Stimulated activated effector memory CD8-positive, alpha-beta T cell treated with anti-CD3 and anti-CD28 coated beads, Interleukin-12 subunit alpha, Interleukin-12 subunit beta, amount 100 ng/mL, for 72 hours (primary cell): Measurements from ENCODE around the gene DLG4.

Source experiments
- ATAC-seq: fragments of 150-1000 bp; cut with Tn5 transposase; 2 replicates; pipeline ENCODE4 v1.10.0; 2021
- DNase-seq, 2 donors: peaks; one replicate each; pipeline ENCODE4 v3.0.0; 2021 to 2022; ENCODE audit warnings: low spot score in 2 of 2
- H3K27ac Mint-ChIP-seq: one replicate; pipeline ENCODE4 v1.8.0; 2022; ENCODE audit warnings: mild to moderate bottlenecking, mixed read lengths
- H3K36me3 Mint-ChIP-seq: one replicate; pipeline ENCODE4 v1.8.0; 2022; ENCODE audit warnings: mild to moderate bottlenecking, mixed read lengths
- H3K4me1 Mint-ChIP-seq: one replicate; pipeline ENCODE4 v1.8.0; 2022; ENCODE audit warnings: mixed read lengths
- H3K4me3 Mint-ChIP-seq: one replicate; pipeline ENCODE4 v1.8.0; 2022; ENCODE audit warnings: mild to moderate bottlenecking, mixed read lengths
- H3K9me3 Mint-ChIP-seq: one replicate; pipeline ENCODE4 v1.8.0; 2022; ENCODE audit warnings: mixed read lengths

DLG4 gene

DNA sequence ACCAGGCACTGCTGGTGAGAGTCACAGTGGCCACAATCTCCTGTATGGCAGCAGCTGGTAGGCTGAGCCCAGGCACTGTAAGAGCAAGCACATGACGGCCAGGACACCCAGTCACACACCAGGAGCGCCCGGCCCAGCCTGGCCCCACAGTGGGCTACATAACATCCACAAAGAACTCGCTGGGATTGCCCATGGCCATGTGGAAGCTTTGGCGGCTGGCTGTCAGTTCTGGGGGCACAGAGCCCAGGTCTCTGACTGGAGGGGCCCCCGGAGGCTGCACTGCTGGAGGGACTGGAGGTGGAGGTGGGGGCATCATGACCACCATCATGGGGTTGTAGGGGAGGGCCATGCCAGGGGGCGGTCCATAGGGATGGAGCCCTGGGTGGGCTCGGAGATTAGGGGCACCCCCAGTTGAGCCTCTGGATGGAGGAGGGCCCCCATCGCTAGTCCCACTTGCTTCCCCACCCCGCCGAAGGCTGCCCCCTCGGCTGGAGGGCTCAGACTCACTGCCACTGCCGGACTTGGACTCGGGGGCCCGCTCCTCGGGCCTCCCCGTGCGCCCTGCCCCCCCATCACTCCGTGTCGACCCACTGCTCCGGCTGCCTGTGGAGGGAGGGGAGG lies 6.2 kb upstream of the DLG4 start:
- ATAC-seq (no peak), DNase-seq (no peak)
- Mint-ChIP-seq H3K4me3 (no peak overlapping the region), H3K36me3 (peaks cover 97% of the 10 kb centered on the region), H3K9me3 (no peaks in the 10 kb centered on the region), H3K4me1 (peaks cover 36% of the 10 kb centered on the region), H3K27ac (no peak overlapping the region)

DNA sequence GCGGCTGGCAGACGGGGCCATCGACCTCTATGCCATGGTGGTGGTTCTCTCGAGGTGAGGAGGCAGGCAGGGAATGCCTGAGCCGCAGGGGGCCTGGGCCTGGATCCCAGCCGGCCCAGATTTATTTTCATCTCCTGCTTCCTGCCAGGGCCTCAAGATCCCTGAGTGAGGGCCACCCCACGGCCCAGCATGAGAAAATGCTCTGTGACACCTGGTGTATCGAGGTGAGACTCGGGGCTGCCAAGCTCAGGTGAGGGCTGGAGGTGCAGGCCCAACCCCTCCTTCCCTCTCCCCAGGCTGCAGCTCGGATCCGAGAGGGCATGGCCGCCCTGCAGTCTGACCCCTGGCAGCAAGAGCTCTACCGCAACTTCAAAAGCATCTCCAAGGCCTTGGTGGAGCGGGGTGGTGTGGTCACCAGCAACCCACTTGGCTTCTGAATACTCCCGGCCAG lies 5.0 kb upstream of the DLG4 start:
- ATAC-seq, result no peak
- H3K9me3 Mint-ChIP-seq, result no peaks in the 10 kb centered on the region
- no peak for DNase-seq
- H3K36me3 Mint-ChIP-seq, result peaks cover 97% of the 10 kb centered on the region
- peaks cover 37% of the 10 kb centered on the region for H3K4me1 Mint-ChIP-seq
- no peak overlapping the region for H3K27ac Mint-ChIP-seq
- no peak overlapping the region for H3K4me3 Mint-ChIP-seq

DNA sequence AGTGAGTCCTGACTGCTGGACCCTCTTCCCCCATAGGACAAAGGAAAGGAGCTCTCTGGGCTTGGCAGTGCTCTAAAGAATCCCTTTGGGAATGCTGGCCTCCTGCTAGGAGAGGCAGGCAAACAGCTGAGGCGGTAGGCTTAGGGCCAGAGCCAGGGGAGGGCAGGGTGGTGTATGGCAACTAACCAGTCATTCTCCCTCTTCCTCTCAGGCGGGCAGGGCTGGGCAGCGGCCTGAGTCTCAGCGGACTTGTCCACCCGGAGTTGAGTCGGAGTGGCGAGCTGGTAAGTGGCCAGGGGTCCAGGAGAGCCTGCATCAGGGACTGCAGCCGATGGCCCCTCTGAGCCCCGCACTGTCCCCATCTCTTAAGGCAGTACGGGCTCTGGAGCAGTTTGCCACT lies 4.5 kb upstream of the DLG4 start:
- ATAC-seq (no peak), DNase-seq (no peak)
- H3K4me3 Mint-ChIP-seq, result no peak overlapping the region
- peaks cover 42% of the 10 kb centered on the region for H3K4me1 Mint-ChIP-seq
- peak overlapping the region; percentile 83 for H3K27ac Mint-ChIP-seq
- no peaks in the 10 kb centered on the region for H3K9me3 Mint-ChIP-seq
- H3K36me3 Mint-ChIP-seq, result peaks cover 96% of the 10 kb centered on the region

DNA sequence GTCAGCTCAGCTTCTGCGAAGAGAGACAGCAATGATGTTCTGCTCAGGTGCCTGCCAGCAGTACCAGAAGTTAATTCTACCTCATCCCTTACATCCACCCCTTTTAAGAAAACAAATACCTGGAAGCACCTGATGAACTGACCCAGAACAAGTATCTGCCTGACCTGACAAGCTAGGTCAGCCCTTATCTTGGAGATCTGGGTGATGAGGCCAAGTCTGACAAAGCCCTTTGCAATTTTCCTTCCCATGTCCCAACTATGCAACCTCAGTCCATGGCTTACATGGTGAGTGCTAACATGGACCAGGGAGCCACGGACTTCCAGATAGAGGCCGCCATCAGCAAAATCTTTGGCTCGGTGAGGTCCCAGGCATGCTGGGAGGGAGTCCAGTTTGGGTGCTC lies 3.7 kb upstream of the DLG4 start:
- Mint-ChIP-seq H3K27ac (peak overlapping the region; percentile 83), H3K36me3 (peaks cover 89% of the 10 kb centered on the region), H3K4me1 (peaks cover 49% of the 10 kb centered on the region), H3K4me3 (no peak overlapping the region), H3K9me3 (no peaks in the 10 kb centered on the region)
- ATAC-seq (no peak), DNase-seq (no peak)

DNA sequence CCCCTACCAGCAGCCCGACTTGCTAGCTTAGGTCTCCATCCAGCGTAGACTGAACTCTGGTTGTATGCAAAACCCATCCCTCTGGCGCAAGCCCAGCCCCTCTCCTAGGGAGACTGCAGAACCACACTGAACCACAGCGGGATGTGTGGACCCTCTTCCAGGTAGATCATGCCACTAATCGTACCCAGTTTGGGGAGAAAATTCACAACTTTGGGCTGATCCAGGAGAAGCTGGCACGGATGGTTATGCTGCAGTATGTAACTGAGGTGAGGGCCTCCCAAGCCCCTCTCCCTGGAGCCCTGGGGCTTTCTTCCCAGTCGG lies 3.3 kb upstream of the DLG4 start:
- Mint-ChIP-seq H3K36me3 (peaks cover 85% of the 10 kb centered on the region), H3K9me3 (no peaks in the 10 kb centered on the region), H3K4me1 (peaks cover 49% of the 10 kb centered on the region), H3K4me3 (no peak overlapping the region), H3K27ac (no peak overlapping the region)
- no peak for ATAC-seq
- no peak for DNase-seq

DNA sequence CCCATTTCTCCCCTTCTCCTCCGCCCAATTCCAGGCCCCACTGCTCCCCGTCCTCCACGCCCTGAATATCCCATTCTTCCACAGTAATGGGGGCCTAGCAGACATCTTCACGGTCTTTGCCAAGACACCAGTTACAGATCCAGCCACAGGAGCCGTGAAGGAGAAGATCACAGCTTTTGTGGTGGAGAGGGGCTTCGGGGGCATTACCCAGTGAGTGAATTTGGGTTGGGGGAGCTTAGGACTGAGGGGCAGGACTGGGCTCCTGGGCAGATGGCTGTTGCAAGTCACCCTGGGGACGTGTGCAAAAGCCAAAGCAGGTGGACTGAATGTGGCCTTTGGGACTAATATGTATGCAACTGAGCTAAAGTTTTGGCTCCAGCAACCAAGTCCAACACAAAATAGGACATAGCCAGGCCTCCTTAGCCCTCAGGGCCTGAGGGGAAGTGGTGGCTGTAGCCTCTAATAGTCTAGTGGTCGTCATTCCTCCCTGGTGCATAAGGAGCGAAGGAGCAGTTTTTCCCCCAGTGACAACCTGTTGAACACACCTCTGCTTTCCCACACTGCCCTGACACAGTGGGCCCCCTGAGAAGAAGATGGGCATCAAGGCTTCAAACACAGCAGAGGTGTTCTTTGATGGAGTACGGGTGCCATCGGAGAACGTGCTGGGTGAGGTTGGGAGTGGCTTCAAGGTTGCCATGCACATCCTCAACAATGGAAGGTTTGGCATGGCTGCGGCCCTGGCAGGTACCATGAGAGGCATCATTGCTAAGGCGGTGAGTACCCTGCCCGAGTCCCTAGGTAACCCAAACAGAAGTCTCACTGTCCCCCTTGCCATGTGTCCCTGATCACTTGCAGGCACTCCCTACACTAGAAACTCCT lies 2.7 kb upstream of the DLG4 start:
- no peak for ATAC-seq
- H3K4me3 Mint-ChIP-seq, result no peak overlapping the region
- DNase-seq, result no peak
- H3K36me3 Mint-ChIP-seq, result peaks cover 79% of the 10 kb centered on the region
- H3K27ac Mint-ChIP-seq, result peak overlapping the region; percentile 98
- H3K9me3 Mint-ChIP-seq, result no peaks in the 10 kb centered on the region
- peaks cover 45% of the 10 kb centered on the region for H3K4me1 Mint-ChIP-seq

DNA sequence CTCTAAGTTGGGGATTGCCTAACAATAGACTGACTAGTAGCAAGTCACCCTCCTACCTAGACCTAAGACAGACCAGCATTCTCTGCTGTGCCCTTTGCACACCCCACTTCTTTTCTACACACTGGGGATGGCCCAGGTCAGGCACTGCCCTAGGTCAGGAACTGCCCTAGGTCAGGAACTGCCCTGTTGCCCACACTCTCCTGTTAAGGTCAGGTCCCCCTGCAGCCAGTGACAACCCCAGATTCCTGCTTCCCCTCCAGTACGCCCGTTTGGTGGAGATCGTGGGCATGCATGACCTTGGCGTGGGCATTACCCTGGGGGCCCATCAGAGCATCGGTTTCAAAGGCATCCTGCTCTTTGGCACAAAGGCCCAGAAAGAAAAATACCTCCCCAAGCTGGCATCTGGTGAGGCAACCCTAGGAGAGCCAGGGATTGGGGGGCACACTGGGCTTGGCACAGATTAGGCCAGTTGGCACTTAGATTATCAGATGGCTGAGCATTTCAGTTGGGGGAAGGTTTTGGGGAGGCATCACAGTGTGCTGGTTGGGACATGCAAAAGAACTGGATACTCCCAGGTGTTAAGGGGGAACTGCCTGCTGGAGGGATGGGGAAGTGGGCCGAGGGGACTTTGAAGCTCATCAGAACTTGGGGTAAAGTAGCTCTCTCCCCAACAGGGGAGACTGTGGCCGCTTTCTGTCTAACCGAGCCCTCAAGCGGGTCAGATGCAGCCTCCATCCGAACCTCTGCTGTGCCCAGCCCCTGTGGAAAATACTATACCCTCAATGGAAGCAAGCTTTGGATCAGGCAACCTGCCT lies 1.8 kb upstream of the DLG4 start:
- H3K4me3 Mint-ChIP-seq, result peak overlapping the region; percentile 95

DNA sequence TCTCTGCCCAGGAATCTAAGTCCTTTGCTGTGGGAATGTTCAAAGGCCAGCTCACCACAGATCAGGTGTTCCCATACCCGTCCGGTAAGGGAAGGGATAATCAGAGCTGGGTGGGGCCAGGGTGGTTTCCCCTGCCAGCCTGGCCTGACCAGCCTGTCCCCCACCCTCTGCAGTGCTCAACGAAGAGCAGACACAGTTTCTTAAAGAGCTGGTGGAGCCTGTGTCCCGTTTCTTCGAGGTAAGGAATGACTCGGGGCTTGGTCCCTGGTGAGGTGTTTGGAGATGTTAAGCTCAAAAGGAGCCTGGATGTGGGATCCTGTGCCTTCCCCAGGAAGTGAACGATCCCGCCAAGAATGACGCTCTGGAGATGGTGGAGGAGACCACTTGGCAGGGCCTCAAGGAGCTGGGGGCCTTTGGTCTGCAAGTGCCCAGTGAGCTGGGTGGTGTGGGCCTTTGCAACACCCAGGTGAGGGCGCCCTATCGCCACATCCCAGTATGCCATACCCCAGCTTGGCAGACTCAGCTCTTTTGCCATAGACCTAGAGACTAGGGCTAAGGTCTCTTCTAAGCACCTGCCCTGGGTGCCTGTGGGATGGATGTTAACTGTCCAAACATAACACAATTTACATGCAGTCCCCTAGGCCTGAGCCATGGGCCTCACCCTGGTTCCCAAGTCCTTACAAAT lies 1.1 kb upstream of the DLG4 start:
- peaks cover 57% of the 10 kb centered on the region for H3K4me1 Mint-ChIP-seq
- peak; percentile 63 for ATAC-seq
- H3K36me3 Mint-ChIP-seq, result peaks cover 75% of the 10 kb centered on the region

More for the DNA sequence above, 1.8 kb upstream of the DLG4 start:
- DNase-seq (no peak), ATAC-seq (no peak)
- Mint-ChIP-seq H3K36me3 (peaks cover 74% of the 10 kb centered on the region), H3K9me3 (no peaks in the 10 kb centered on the region), H3K4me1 (peaks cover 49% of the 10 kb centered on the region), H3K27ac (peak overlapping the region; percentile 98)

DNA sequence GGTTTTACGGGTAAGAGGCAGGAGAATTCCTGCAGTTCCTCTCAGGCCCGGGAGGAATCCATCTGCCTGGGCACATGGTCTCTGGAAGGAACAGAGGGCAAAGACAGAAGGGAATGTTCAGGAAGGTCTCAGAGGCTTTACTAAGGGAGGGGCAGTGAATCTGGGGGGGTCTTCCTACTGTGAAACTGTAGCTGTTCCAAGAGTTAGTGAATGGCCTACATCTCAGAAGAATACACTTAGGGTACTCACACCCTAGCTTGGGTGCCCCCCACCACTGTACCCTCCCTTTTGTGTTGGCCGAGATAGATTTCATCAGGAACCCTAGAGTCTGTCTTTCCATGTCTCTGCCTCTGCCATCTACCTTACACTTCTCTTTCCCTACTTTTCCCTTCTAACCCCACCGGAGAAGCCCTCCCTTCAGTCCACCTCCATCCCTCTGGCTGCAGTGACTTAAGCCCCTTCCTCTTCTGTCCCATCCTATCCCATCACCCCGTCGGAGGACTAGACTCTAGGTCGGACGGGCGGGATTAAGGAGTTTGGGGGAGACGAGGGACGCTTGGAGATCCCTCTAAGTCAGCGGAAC lies 316 bp downstream of the DLG4 start:
- H3K27ac Mint-ChIP-seq, result peak overlapping the region; percentile 98
- no peaks in the 10 kb centered on the region for H3K9me3 Mint-ChIP-seq
- peak overlapping the region; percentile 95 for H3K4me3 Mint-ChIP-seq
- ATAC-seq, result no peak
- H3K4me1 Mint-ChIP-seq, result peaks cover 67% of the 10 kb centered on the region
- no peak for DNase-seq
- H3K36me3 Mint-ChIP-seq, result peaks cover 71% of the 10 kb centered on the region

More for the DNA sequence above, 1.1 kb upstream of the DLG4 start:
- peak overlapping the region; percentile 95 for H3K4me3 Mint-ChIP-seq
- no peaks in the 10 kb centered on the region for H3K9me3 Mint-ChIP-seq
- H3K27ac Mint-ChIP-seq, result peak overlapping the region; percentile 98
- DNase-seq, result peak; percentile 31 to 77

DNA sequence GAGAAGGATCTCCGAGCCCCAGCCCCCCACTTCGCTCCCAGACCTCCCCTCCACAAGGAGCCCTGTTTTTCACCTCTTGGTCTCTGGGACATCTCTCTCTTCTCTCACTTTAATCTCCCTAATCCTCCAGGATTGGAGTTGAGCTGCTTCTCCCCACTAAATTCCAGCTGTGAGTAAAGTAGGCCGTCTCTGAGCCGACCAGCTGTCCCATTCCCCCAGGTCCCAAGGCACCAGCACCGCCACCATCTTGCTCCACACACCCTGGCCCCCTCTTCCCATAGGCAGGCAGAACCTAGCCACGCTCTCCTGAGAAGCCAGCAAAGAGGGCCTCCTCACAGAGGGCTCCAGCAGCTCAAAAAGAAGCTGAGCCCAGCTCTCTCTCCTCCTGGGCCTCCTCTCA lies 878 bp downstream of the DLG4 start:
- peak overlapping the region; percentile 98 for H3K27ac Mint-ChIP-seq
- peaks cover 69% of the 10 kb centered on the region for H3K4me1 Mint-ChIP-seq
- H3K4me3 Mint-ChIP-seq, result peak overlapping the region; percentile 95
- peaks cover 71% of the 10 kb centered on the region for H3K36me3 Mint-ChIP-seq
- no peaks in the 10 kb centered on the region for H3K9me3 Mint-ChIP-seq
- DNase-seq, result no peak
- no peak for ATAC-seq

DNA sequence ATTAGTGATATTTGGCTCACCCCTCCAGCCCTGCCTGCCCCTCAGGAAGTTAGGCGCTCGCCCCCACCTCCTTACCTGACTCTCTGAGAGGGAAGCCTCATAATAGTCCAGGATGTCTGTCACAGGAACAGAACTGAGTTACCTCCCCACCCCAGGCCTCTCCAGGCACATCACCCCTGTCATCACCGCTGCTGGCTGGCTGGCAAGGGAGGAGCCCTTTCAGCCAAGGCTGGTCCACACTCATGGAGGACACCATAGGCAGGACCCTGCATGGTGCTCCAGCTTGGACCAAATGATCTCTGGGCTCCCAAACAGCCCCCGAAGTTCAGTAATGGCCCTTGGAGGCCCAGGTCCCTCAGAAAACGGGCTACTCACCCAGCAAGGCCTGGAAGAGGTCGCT lies 1.5 kb downstream of the DLG4 start:
- H3K4me3 Mint-ChIP-seq, result peak overlapping the region; percentile 95
- no peaks in the 10 kb centered on the region for H3K9me3 Mint-ChIP-seq
- DNase-seq (no peak), ATAC-seq (no peak)
- H3K4me1 Mint-ChIP-seq, result peaks cover 70% of the 10 kb centered on the region
- H3K36me3 Mint-ChIP-seq, result peaks cover 65% of the 10 kb centered on the region
- peak overlapping the region; percentile 98 for H3K27ac Mint-ChIP-seq

DNA sequence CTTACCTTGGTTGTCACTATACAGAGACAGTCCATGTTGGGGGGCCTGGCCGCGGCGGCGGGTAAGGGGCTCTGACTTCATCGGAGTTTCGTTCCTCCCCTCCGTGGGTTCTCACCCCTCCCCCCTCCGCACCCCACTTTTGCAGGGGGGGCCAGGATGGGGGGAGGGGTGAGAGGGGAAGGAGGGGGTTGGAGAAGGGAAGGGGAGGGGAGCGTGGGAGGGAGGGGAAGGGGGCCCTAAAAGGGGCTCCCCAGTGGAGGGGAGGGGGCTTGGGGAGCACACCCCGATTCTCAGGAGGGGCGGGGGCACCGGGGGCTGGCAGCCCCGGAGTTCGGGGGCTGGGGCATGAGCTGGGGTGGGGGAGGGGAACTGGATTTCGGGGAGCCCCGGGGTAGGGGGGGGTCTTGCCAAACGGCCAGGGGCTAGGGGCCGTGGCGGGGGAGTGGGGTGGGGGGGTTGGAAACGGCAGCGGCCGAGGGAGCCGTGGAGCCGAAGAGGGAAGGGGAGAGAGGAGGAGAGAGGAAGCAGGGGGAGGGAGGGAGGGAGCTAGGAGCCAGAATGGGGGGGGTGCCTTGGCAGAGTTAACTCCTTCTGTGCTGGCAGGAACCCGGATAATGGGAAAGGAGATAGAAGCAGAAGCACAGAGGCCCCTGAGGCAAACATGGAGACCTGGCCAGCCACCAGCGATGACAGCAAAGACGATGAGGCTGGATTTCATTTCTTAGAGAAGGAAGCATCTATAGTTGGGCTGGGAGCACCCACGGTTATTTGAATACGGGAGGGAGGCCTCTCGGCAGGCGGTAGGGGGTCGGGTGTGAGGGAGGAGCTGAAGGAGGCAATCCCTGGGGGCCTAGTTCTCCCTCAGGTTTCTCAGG lies 2.3 kb downstream of the DLG4 start:
- H3K9me3 Mint-ChIP-seq, result no peaks in the 10 kb centered on the region
- DNase-seq (no peak), ATAC-seq (no peak)
- H3K27ac Mint-ChIP-seq, result peak overlapping the region; percentile 98
- H3K36me3 Mint-ChIP-seq, result peaks cover 57% of the 10 kb centered on the region
- peak overlapping the region; percentile 95 for H3K4me3 Mint-ChIP-seq
- peaks cover 71% of the 10 kb centered on the region for H3K4me1 Mint-ChIP-seq

DNA sequence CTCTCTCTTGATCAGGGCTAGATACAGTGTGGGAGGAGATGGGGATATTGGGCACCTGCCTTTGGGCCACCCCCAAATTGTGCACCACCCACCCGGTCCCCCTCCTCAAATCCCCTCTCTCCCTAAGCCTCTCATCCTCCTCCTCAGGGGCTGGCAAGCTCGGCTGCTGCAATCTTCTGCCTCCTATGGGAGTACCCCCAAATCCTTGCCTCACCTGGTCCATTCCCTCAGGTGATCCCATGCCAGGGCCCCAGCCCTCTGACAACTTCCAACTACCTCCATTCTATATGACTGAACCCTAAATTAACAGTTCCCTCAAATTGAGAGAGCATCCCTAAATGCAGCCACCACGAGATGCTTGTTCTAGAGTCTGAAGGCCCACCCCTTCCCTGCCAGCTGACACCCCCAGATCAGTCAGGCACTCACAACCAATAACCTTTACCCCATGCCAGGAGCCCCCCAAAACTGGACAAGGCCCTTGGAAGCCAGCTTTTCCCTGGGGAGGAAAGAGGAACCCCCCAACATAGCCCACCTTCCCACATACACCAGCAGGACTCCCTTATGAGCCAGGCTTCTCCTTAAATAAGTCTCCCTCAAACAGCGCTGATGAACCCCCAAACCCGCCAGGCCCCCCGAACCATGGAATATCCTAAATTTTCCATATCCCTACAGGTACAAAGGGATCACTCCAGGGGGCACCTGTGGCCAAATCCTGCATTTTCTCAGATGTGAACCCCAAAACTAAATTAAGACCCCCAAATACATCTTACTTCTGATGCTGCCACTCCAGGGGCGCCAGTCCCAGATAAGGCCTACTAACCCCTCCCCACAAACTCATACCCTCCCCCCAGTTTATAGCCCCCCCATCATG lies 3.2 kb downstream of the DLG4 start:
- ATAC-seq, result no peak
- DNase-seq, result no peak
- peaks cover 48% of the 10 kb centered on the region for H3K36me3 Mint-ChIP-seq

More for the DNA sequence above, 3.2 kb downstream of the DLG4 start:
- Mint-ChIP-seq H3K9me3 (no peaks in the 10 kb centered on the region), H3K4me1 (peaks cover 66% of the 10 kb centered on the region), H3K27ac (peak overlapping the region; percentile 1), H3K4me3 (peak overlapping the region; percentile 22)
